GM21515 (cell line): Measurements from ENCODE around the gene CARD14.

Experiments used
- ATAC-seq: cut with Tn5 transposase; IDR thresholded peaks from one replicate; pipeline ENCODE4 v1.9.1; 2021; ENCODE audit not compliant: unreplicated experiment

CARD14 gene

GRCh38 chr17:80209765-80210164 is 39.9 kb downstream of the CARD14 start:
- no peak for ATAC-seq

- no peak for ATAC-seq
Measured at GRCh38 chr17:80210348-80211108, 40.7 kb downstream of the CARD14 start.

- ATAC-seq, result no peak
Measured at GRCh38 chr17:80212109-80212508, 42.3 kb downstream of the CARD14 start.

GRCh38 chr17:80212511-80212910 is 42.7 kb downstream of the CARD14 start:
- ATAC-seq, result no peak

GRCh38 chr17:80212962-80213642 is 43.3 kb downstream of the CARD14 start:
- ATAC-seq, result no peak

- no peak for ATAC-seq
Measured at GRCh38 chr17:80213643-80213975, 43.8 kb downstream of the CARD14 start.

- no peak for ATAC-seq
Measured at GRCh38 chr17:80214012-80214877, 44.4 kb downstream of the CARD14 start.

GRCh38 chr17:80214878-80215210 is 45.0 kb downstream of the CARD14 start:
- ATAC-seq, result no peak

- ATAC-seq, result no peak
Measured at GRCh38 chr17:80216473-80217456, 46.9 kb downstream of the CARD14 start.

GRCh38 chr17:80217703-80218362 is 48.0 kb downstream of the CARD14 start:
- ATAC-seq, result no peak

GRCh38 chr17:80218391-80218790 is 48.6 kb downstream of the CARD14 start:
- ATAC-seq, result no peak

GRCh38 chr17:80219013-80219762 is 49.4 kb downstream of the CARD14 start:
- ATAC-seq, result peak; percentile 52

GRCh38 chr17:80219763-80220053 is 49.9 kb downstream of the CARD14 start:
- ATAC-seq, result no peak

- peak; percentile 34 for ATAC-seq
Measured at GRCh38 chr17:80220054-80220735, 50.4 kb downstream of the CARD14 start, which contains the start of the genes SGSH and SLC26A11. Gene SGSH (minus strand): TSS chr17:80220333. CDS start chr17:80220313, 20 bp downstream. Gene SLC26A11 (plus strand): TSS chr17:80220427. CDS start chr17:80221561, 1,134 bp downstream.

GRCh38 chr17:80220736-80221215 is 50.9 kb downstream of the CARD14 start:
- ATAC-seq, result no peak

- ATAC-seq, result no peak
Measured at GRCh38 chr17:80221351-80222105, 51.7 kb downstream of the CARD14 start.

GRCh38 chr17:80222376-80223141 is 52.7 kb downstream of the CARD14 start:
- ATAC-seq, result no peak
